K562 (cell line): ENCODE measurements around the gene RGS3. TPM values are rescaled to one million over a fixed set of nuclear protein-coding genes. Genes with fewer than 3 reads are reported as not detected.

Experiments used
- BDP1 ChIP-seq: IDR thresholded peaks from 3 replicates; pipeline ENCODE4 v1.6.1; 2011; ENCODE audit not compliant: insufficient read length, insufficient read depth
- CTCF ChIP-seq, 3 experiments: IDR thresholded peaks in 2 of 3; conservative IDR thresholded peaks in 1 of 3; 2 replicates each; pipeline ENCODE4 v1.5.1; 2011 to 2012; ENCODE audit warnings: low read length in 3 of 3, mild to moderate bottlenecking in 3 of 3, control low read depth in 2 of 3, improper control_type of control experiment in 1 of 3, inconsistent platforms in 1 of 3, low read depth in 1 of 3, mixed read lengths in 1 of 3, moderate library complexity in 1 of 3; ENCODE audit not compliant: insufficient read depth in 2 of 3
- CUX1 ChIP-seq: fragments of 200-800 bp; sonication (Bioruptor generic); IDR thresholded peaks from 2 replicates; pipeline ENCODE4 v1.6.1; 2016; ENCODE audit warnings: missing genetic modification characterization, missing compliant biosample characterization
- ELF1 ChIP-seq: fragments of 200-800 bp; sonication (Bioruptor generic); IDR thresholded peaks from 2 replicates; pipeline ENCODE4 v1.6.1; 2016; ENCODE audit warnings: missing genetic modification characterization, missing compliant biosample characterization
- ELK3 ChIP-seq: fragments of 450-650 bp; formaldehyde crosslinking; IDR thresholded peaks from 2 replicates; pipeline ENCODE4 v1.4.0; 2020; ENCODE audit warnings: mild to moderate bottlenecking
- ESRRB ChIP-seq: fragments of 250-450 bp; sonication (Bioruptor Pico); IDR thresholded peaks from 2 replicates; pipeline ENCODE4 v1.5.0; 2020; ENCODE audit warnings: mild to moderate bottlenecking, moderate library complexity, borderline replicate concordance
- FOS ChIP-seq: IDR thresholded peaks from 3 replicates; pipeline ENCODE4 v1.6.1; 2011; ENCODE audit not compliant: insufficient read length; ENCODE audit errors: extremely low read depth
- KDM5B ChIP-seq: fragments of 200-600 bp; sonication (generic); IDR thresholded peaks from 2 replicates; pipeline ENCODE4 v1.6.1; 2012; ENCODE audit warnings: low read depth, mild to moderate bottlenecking, moderate library complexity, low read length, control low read depth, inconsistent platforms; ENCODE audit not compliant: insufficient replicate concordance
- MAFK ChIP-seq: IDR thresholded peaks from 2 replicates; pipeline ENCODE4 v1.6.1; 2011; ENCODE audit warnings: low read length, improper control_type of control experiment
- MECOM ChIP-seq: fragments of 250-450 bp; sonication (Bioruptor Pico); IDR thresholded peaks from 2 replicates; pipeline ENCODE4 v1.8.0; 2022; ENCODE audit warnings: inconsistent platforms
- PHF8 ChIP-seq: fragments of 200-600 bp; sonication (generic); IDR thresholded peaks from 2 replicates; pipeline ENCODE4 v1.6.1; 2012; ENCODE audit warnings: mixed run types, mild to moderate bottlenecking, inconsistent platforms, low read length, moderate library complexity, borderline replicate concordance
- SLC30A9 ChIP-seq: fragments of 250-450 bp; sonication (Bioruptor Pico); IDR thresholded peaks from 2 replicates; pipeline ENCODE4 v1.8.0; 2022; ENCODE audit warnings: mild to moderate bottlenecking, moderate library complexity
- SRSF1 ChIP-seq: fragments of 200-400 bp; formaldehyde crosslinking; IDR thresholded peaks from 2 replicates; pipeline ENCODE4 v1.6.1; 2017; ENCODE audit warnings: mild to moderate bottlenecking, low read depth, low read length, moderate library complexity
- TCF7 ChIP-seq: sonication (generic); IDR thresholded peaks from 2 replicates; pipeline ENCODE4 v1.6.1; 2016; ENCODE audit warnings: antibody characterized with exemption, borderline replicate concordance
- TRIM25 ChIP-seq: fragments of 450-650 bp; IDR thresholded peaks from 2 replicates; pipeline ENCODE4 v1.7.0; 2016; ENCODE audit warnings: borderline replicate concordance
- ZNF212 ChIP-seq: fragments of 450-650 bp; formaldehyde crosslinking; IDR thresholded peaks from 2 replicates; pipeline ENCODE4 v1.4.0; 2020; ENCODE audit warnings: mild to moderate bottlenecking
- ZNF766 ChIP-seq: fragments of 200-800 bp; sonication (Bioruptor generic); conservative IDR thresholded peaks from 2 replicates; pipeline ENCODE4 v1.6.1; 2016; ENCODE audit warnings: missing genetic modification characterization, missing compliant biosample characterization
- polyA plus RNA-seq, 8 experiments: library from polyadenylated mRNA; depleted of rRNA in 4 of 8; stranded (reverse) in 5 of 8; unstranded in 3 of 8; fragments of >200 nt; fragmentation: Nextera tagmentation in 2 of 8; fragmentation: Illumina TruSeq in 1 of 8; extraction: Ambion mirVana in 2 of 8; extraction: Trizol in 1 of 8; gene quantifications; 2 replicates each; pipeline versions ENCODE4 v1.2.1 to v1.2.3, GENCODE V29; 2011 to 2014; ENCODE audit warnings: inconsistent platforms in 1 of 8, missing spikeins in 1 of 8
- total RNA-seq, 7 experiments: library from RNA; depleted of rRNA in 6 of 7; stranded (reverse); fragments of >200 nt in 6 of 7; fragmentation: Illumina TruSeq in 2 of 7; extraction: Trizol in 2 of 7; gene quantifications; 2 replicates each; pipeline versions ENCODE4 v1.2.1 to v1.2.3, GENCODE V29; 2011 to 2021; ENCODE audit warnings: low replicate concordance in 1 of 7

Gene RGS3
- total and polyA plus RNA-seq, 9 of the 15 experiments (the other 6 are each of a cell fraction or from before 2014, with no cell fraction given), result 0.08 to 2.9 (median 0.95) TPM

GRCh38 chr9:113589890-113590289, 126.4 kb downstream of the RGS3 start (continued):
- no peak for TF ChIP-seq CUX1 (CRISPR knock-in tag)
- TF ChIP-seq PHF8, result no peak
- TF ChIP-seq TRIM25, result no peak
- no peak for TF ChIP-seq ESRRB (CRISPR knock-in tag)
- TF ChIP-seq BDP1, result no peak
- TF ChIP-seq SRSF1, result no peak
- TF ChIP-seq MAFK, result 0 out of 2 replicates have a peak, but pooled peaks have one; percentile 7
- no peak for TF ChIP-seq FOS
- no peak for TF ChIP-seq TCF7
- TF ChIP-seq KDM5B, result no peak
- TF ChIP-seq ELF1, result 0 out of 2 replicates have a peak, but pooled peaks have one; percentile 20
- no peak for TF ChIP-seq MECOM (CRISPR knock-in tag)
- no peak for TF ChIP-seq ELK3 (CRISPR knock-in tag)
- TF ChIP-seq CTCF (IDR thresholded peaks at IDR 0.05 in 2 of 3, conservative IDR thresholded peaks at IDR 0.05 in 1 of 3; ENCODE audit: insufficient read depth in 2 of 3, low read depth in 1 of 3, low read length in 3 of 3), result peak; percentile 48 to 66 (median 57); a peak in 5 of 6 replicates
- TF ChIP-seq ZNF212, result no peak
- no peak for TF ChIP-seq SLC30A9
- TF ChIP-seq ZNF766 (CRISPR knock-in tag), result no peak
